GM10266 (cell line): ENCODE results near the gene ADCYAP1.

ENCODE experiments used
- DNase-seq: peaks from one replicate; pipeline ENCODE4 v3.0.0; 2012; ENCODE audit errors: extremely low spot score
- TF ChIP-seq, protein P1 (sequence below): IDR thresholded peaks from 2 replicates; pipeline ENCODE4 v1.5.1; 2012; ENCODE audit warnings: mild to moderate bottlenecking, low read depth; ENCODE audit not compliant: control insufficient read depth, insufficient read depth; ENCODE audit errors: missing control alignments

The ADCYAP1 gene

GRCh38 chr18:933082-933481, 28.4 kb downstream of the ADCYAP1 start:
- TF ChIP-seq, protein P1, sequence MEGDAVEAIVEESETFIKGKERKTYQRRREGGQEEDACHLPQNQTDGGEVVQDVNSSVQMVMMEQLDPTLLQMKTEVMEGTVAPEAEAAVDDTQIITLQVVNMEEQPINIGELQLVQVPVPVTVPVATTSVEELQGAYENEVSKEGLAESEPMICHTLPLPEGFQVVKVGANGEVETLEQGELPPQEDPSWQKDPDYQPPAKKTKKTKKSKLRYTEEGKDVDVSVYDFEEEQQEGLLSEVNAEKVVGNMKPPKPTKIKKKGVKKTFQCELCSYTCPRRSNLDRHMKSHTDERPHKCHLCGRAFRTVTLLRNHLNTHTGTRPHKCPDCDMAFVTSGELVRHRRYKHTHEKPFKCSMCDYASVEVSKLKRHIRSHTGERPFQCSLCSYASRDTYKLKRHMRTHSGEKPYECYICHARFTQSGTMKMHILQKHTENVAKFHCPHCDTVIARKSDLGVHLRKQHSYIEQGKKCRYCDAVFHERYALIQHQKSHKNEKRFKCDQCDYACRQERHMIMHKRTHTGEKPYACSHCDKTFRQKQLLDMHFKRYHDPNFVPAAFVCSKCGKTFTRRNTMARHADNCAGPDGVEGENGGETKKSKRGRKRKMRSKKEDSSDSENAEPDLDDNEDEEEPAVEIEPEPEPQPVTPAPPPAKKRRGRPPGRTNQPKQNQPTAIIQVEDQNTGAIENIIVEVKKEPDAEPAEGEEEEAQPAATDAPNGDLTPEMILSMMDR, result no peak
- no peak for DNase-seq

- no peak for DNase-seq
- TF ChIP-seq, protein P1, result no peak
Measured at GRCh38 chr18:934518-935133, 30.0 kb downstream of the ADCYAP1 start.

DNA sequence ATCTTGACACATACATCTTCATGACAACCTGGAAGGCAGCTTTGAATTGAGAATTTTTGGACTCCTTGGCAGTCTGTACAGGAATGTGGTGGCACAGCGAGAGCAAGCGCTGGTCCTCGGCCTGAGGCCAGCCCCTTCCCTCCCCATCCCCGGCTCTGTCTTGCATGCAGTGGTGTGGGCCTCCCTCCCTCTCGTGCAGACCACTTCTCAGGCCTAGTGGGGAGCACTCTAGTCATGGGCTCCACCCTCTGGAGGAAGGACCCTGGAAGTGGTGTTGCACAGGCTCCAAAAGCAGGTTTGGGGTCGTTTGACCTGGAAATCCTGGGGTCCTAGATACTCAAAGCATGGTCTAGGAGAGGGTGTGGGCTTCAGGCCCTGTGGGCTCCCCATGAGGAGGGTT, 32.3 kb downstream of the ADCYAP1 start:
- no peak for DNase-seq
- TF ChIP-seq, protein P1, result no peak

DNA sequence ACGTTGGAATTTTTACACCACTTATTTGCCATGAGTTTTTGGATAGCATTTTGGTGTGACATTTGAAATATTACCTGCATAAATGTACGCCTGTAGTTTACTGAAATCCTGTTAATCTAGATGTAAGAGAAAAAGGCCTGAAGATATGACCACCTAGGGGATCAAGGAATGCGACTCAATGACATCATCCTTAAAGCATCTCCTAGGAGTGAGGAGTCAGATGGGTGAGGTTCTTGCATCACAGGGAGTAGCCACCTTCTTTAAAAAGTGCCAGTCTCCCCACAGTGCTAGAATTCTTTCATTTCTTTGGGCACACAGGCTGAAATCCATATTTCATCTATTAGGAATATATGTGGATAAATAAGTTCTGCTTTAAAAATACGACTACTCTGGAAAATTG, 34.5 kb downstream of the ADCYAP1 start:
- TF ChIP-seq, protein P1, result no peak
- DNase-seq, result no peak

GRCh38 chr18:939958-940357, 35.3 kb downstream of the ADCYAP1 start:
- TF ChIP-seq, protein P1, result no peak
- DNase-seq, result no peak

- no peak for DNase-seq
- TF ChIP-seq, protein P1, result no peak
Measured at GRCh38 chr18:941331-941730, 36.7 kb downstream of the ADCYAP1 start.

- no peak for DNase-seq
- TF ChIP-seq, protein P1, result no peak
Measured at GRCh38 chr18:944440-944839, 39.8 kb downstream of the ADCYAP1 start.
